AG10803 (cell line): ENCODE measurements around the gene ZNG1C.
"Not testable (repeated sequence)": the region's sequence is repeated elsewhere in the genome, so short reads cannot be mapped to it uniquely, and the experiment has no call there.

Source experiments
- DNase-seq: peaks from one replicate; pipeline ENCODE4 v3.0.0; 2010; ENCODE audit warnings: low read depth
- H3K4me3 ChIP-seq: 2 replicates; pipeline ENCODE4 v1.5.1; 2011; ENCODE audit warnings: mild to moderate bottlenecking, low read length, control low read depth

Gene ZNG1C

DNA sequence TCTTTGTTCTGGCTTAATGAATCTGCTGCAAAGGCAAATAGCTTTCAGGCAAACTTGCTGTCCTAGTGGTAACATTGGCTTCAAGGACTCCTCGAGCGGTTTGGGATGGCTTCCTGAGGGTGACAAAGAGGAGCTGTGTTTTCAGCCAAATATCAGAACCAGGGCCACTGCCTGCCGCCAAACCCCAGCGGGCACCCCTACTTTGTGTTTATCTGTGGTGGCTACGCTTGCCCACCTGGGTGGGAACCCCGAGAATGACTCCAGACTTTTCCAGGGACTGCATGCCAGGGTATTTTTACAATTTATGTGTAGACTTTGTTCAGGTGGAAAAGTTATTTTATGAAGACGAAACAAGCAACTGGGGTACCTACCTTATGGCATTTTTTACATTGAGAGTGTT lies 96.2 kb downstream of the ZNG1C start:
- not testable (repeated sequence) for DNase-seq, H3K4me3 ChIP-seq

GRCh38 chr9:68342265-68343025 lies 100.7 kb downstream of the ZNG1C start:
- not testable (repeated sequence) for DNase-seq

DNA sequence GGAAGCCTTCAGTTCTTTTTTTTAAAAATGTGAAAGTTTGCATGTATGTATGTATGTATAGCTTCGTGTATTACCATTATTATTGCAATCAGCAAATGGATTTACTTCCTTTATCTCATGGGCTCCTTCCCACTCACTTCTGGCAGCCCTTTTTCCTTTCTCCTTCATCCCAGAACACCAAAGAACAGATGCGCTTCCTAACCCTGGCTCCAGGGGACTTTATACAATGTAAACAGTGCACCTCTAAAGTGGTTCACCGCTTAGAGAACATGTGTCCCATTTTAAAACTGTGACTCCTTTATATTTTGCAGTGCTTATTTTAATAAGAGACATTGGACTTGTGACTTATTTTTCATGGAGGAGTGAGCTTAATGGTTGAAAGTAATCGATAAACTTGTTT lies 101.5 kb downstream of the ZNG1C start:
- H3K4me3 ChIP-seq, DNase-seq: not testable (repeated sequence)

More at GRCh38 chr9:68342265-68343025, 100.7 kb downstream of the ZNG1C start:
- not testable (repeated sequence) for H3K4me3 ChIP-seq

DNA sequence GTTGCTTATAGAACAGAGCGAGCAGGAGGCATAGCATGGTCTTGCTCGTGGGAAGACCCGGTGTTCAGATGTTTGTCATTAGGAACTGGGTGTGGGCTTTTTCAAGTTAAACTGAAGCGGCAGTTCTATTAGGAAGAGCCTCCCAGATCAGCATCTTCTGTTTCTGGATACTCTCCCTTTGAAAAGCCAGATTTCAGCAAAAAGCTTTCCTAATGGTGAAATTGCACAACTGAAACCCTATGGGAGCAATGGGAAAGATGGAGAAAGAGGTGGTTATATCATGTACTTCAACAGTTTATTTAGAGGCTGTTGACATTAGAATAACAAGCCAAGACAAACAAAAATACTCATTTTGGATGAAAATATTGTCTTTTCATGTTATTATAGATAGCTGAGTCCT lies 102.2 kb downstream of the ZNG1C start:
- not testable (repeated sequence) for DNase-seq, H3K4me3 ChIP-seq
